Measurements from ENCODE around the gene C11orf86.

DNA sequence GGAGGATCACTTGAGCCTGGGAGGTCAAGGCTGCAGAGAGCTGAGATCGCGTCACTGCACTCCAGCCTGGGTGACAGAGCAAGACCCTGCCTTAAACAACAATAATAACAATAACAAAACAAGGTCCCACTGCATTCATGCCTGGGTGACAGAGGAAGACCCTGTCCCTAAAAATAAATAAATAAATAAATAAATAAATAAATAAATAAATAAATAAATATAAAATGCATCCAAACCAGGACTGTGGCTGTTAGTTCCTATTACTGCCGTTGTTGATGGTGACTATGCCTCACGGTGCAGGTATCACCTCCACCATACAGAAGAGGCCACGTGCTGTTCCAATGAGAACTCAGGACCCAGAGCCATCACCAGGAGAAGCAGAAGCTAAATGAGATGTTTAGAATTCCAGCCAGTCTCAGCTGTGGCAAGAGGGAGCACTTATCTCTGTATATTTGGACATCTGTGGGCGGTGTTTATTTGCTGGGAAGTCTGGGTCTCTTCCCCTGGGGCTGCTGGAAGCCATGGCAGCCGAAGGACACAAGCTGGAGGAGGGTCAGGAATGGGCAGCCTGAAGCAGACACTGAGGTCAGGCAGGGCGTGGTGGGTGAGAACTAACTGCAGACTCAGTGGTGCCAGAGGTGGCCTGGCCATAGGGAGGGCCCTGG is 21.6 kb downstream of the C11orf86 start:
- no peak for TF ChIP-seq POLR2A (IDR thresholded peaks at IDR 0.05)
- TF ChIP-seq, protein P1, sequence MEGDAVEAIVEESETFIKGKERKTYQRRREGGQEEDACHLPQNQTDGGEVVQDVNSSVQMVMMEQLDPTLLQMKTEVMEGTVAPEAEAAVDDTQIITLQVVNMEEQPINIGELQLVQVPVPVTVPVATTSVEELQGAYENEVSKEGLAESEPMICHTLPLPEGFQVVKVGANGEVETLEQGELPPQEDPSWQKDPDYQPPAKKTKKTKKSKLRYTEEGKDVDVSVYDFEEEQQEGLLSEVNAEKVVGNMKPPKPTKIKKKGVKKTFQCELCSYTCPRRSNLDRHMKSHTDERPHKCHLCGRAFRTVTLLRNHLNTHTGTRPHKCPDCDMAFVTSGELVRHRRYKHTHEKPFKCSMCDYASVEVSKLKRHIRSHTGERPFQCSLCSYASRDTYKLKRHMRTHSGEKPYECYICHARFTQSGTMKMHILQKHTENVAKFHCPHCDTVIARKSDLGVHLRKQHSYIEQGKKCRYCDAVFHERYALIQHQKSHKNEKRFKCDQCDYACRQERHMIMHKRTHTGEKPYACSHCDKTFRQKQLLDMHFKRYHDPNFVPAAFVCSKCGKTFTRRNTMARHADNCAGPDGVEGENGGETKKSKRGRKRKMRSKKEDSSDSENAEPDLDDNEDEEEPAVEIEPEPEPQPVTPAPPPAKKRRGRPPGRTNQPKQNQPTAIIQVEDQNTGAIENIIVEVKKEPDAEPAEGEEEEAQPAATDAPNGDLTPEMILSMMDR (IDR thresholded peaks at IDR 0.05) = no peak

Measured in testis (tissue), 2 donors.